GM12874 (cell line): ENCODE data around the gene EMSY.

ENCODE experiments used
- TF ChIP-seq, protein P1 (sequence below): IDR thresholded peaks from 2 replicates; pipeline ENCODE4 v1.5.1; 2011; ENCODE audit warnings: low read depth, mild to moderate bottlenecking, control low read depth, low read length, moderate library complexity; ENCODE audit not compliant: insufficient read depth

The EMSY gene

DNA sequence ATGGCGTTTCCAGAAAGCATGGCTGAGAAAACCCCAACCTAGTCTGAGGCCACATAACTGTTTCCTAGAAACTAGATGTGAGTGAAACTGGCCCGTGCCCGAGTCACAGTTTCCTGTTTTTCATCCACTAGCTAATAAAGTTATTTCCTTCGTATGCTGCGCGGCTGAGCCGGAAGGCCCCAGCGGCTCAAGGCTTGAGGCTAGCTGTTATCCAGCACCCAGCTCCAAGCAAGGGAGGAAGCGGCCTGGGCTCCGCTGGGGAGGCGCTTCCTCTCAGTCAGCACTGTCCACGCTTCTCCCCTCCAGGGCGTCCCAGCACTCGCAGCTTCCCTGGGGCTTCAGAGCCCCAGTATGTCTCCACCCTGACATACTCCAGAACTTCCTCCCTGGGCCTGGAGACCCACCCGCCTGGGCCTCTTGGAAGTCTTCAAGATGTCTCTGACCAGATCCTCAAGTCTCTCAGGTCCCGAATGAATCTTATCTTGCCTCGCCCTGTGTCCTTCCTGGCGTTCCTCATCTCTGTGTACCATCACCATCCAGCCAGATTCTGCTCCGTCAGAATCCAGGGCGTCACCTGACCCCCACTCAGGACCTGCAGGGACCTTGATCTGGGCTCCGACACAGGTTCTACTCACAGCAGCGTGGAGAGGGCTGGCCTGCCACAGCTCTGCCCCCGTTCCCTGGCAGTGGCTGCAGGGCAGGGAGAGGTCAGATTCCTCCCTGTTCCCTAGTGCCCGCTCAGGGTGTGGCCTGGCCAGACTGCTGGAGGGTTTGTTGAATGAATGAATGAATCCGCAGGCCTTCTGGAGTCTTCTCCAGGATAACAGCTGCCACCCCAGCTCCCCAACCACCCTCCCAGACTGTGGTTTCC lies 143.9 kb downstream of the EMSY start:
- TF ChIP-seq, protein P1, sequence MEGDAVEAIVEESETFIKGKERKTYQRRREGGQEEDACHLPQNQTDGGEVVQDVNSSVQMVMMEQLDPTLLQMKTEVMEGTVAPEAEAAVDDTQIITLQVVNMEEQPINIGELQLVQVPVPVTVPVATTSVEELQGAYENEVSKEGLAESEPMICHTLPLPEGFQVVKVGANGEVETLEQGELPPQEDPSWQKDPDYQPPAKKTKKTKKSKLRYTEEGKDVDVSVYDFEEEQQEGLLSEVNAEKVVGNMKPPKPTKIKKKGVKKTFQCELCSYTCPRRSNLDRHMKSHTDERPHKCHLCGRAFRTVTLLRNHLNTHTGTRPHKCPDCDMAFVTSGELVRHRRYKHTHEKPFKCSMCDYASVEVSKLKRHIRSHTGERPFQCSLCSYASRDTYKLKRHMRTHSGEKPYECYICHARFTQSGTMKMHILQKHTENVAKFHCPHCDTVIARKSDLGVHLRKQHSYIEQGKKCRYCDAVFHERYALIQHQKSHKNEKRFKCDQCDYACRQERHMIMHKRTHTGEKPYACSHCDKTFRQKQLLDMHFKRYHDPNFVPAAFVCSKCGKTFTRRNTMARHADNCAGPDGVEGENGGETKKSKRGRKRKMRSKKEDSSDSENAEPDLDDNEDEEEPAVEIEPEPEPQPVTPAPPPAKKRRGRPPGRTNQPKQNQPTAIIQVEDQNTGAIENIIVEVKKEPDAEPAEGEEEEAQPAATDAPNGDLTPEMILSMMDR: no peak

GRCh38 chr11:76589477-76589876 lies 144.7 kb downstream of the EMSY start:
- TF ChIP-seq, protein P1: no peak

GRCh38 chr11:76589964-76590950 lies 145.4 kb downstream of the EMSY start:
- TF ChIP-seq, protein P1: no peak

GRCh38 chr11:76591416-76591815 lies 146.6 kb downstream of the EMSY start:
- TF ChIP-seq, protein P1: no peak

- TF ChIP-seq, protein P1: no peak
These were observed 147.5 kb downstream of the EMSY start for GRCh38 chr11:76592025-76592914.

- TF ChIP-seq, protein P1: no peak
These were observed 148.1 kb downstream of the EMSY start for GRCh38 chr11:76592961-76593360.
